ENCODE results near the gene UNC5CL.

DNA sequence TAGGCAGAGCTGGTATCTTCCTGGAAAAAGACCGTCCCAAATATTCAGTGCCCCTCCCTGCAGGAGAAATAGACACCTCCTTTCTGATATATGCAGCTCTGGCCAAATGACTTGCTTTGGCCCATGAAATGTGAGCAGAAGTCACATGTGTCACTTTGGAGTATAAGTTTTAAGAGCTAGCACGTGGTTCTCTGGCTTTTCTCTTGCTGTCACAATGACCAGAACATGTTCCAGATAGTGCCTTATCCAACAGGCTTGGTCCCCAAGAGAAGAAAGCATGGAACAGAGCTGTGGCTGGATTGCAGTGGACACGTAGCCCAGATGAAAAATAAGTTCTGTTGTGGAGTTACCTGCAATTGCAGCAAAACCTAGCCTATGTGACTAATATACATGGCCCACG lies 40.4 kb downstream of the UNC5CL start:
- TF ChIP-seq YY1 (IDR thresholded peaks at IDR 0.05; ENCODE audit: low read depth) (no peak), TAF1 (IDR thresholded peaks at IDR 0.05; ENCODE audit: low read depth) (no peak), CEBPB (IDR thresholded peaks at IDR 0.05) (no peak), EP300 (IDR thresholded peaks at IDR 0.05; ENCODE audit: borderline replicate concordance) (no peak), FOXM1 (IDR thresholded peaks at IDR 0.05; ENCODE audit: borderline replicate concordance, low read depth) (no peak), TCF12 (IDR thresholded peaks at IDR 0.05; ENCODE audit: low read depth) (no peak), RAD21 (IDR thresholded peaks at IDR 0.05; ENCODE audit: low read depth) (no peak), CREB1 (IDR thresholded peaks at IDR 0.05; ENCODE audit: low read depth) (no peak), NFIC (IDR thresholded peaks at IDR 0.05) (no peak), EGR1 (IDR thresholded peaks at IDR 0.05) (no peak), TEAD4 (IDR thresholded peaks at IDR 0.05) (no peak)
- TF ChIP-seq, protein P1, sequence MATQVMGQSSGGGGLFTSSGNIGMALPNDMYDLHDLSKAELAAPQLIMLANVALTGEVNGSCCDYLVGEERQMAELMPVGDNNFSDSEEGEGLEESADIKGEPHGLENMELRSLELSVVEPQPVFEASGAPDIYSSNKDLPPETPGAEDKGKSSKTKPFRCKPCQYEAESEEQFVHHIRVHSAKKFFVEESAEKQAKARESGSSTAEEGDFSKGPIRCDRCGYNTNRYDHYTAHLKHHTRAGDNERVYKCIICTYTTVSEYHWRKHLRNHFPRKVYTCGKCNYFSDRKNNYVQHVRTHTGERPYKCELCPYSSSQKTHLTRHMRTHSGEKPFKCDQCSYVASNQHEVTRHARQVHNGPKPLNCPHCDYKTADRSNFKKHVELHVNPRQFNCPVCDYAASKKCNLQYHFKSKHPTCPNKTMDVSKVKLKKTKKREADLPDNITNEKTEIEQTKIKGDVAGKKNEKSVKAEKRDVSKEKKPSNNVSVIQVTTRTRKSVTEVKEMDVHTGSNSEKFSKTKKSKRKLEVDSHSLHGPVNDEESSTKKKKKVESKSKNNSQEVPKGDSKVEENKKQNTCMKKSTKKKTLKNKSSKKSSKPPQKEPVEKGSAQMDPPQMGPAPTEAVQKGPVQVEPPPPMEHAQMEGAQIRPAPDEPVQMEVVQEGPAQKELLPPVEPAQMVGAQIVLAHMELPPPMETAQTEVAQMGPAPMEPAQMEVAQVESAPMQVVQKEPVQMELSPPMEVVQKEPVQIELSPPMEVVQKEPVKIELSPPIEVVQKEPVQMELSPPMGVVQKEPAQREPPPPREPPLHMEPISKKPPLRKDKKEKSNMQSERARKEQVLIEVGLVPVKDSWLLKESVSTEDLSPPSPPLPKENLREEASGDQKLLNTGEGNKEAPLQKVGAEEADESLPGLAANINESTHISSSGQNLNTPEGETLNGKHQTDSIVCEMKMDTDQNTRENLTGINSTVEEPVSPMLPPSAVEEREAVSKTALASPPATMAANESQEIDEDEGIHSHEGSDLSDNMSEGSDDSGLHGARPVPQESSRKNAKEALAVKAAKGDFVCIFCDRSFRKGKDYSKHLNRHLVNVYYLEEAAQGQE (IDR thresholded peaks at IDR 0.05; ENCODE audit: low read depth), result no peak
- TF ChIP-seq, protein P2, sequence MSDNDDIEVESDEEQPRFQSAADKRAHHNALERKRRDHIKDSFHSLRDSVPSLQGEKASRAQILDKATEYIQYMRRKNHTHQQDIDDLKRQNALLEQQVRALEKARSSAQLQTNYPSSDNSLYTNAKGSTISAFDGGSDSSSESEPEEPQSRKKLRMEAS (IDR thresholded peaks at IDR 0.05), result no peak
- TF ChIP-seq, protein P3, sequence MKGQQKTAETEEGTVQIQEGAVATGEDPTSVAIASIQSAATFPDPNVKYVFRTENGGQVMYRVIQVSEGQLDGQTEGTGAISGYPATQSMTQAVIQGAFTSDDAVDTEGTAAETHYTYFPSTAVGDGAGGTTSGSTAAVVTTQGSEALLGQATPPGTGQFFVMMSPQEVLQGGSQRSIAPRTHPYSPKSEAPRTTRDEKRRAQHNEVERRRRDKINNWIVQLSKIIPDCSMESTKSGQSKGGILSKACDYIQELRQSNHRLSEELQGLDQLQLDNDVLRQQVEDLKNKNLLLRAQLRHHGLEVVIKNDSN (IDR thresholded peaks at IDR 0.05), result no peak
